Dedifferentiated amniotic fluid mesenchymal stem cell (primary cell): Measurements from ENCODE around the gene ANO6.
A peak's percentile ranks its signal among the peaks of the same experiment; 100 is the strongest.
"Not testable (repeated sequence)": the region's sequence is repeated elsewhere in the genome, so short reads cannot be mapped to it uniquely, and the experiment has no call there.

Experiments used
- DNase-seq: peaks from one replicate; pipeline ENCODE4 v3.0.0-alpha.2; 2016; ENCODE audit errors: extremely low spot score

Gene ANO6

DNA sequence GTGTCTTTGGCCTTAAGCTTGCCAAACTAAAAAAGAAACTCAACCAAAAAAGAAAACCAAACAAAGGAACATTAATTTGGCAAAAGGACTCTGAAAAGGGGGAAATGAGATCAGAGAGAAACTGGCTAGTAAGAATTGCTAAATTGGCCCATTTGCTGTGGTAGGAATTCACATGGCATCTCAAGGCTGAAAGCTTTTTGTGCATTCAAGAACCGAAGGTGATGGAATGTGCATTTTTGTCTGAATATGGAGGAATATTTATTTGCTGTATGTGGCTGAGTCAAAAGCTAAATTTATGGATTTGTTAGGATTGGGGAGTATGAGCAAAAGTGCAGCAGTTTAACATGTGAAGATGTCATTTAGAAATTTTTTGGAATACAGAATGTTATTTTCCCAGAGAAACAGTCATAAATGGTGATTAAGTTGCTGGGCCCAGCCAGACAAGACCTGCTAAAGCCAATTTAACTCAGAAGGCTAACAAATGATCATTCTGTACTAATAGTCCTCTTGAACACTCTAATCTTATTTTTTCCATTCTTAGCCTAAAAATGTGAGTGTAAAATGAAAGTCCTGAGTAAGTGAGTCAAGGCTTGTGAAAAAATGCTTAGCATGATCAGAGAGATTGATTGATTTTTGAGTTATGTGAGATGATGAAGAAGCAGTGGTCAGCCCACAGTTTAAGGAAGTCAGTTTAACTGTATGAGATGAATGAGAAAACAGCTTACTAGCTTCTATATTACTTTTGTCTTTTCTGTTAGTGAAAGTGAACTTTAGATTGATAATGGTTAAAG lies 94.1 kb downstream of the ANO6 start:
- peak; percentile 49 for DNase-seq

- DNase-seq = no peak
Observed at GRCh38 chr12:45310627-45310968, 94.7 kb downstream of the ANO6 start.

DNA sequence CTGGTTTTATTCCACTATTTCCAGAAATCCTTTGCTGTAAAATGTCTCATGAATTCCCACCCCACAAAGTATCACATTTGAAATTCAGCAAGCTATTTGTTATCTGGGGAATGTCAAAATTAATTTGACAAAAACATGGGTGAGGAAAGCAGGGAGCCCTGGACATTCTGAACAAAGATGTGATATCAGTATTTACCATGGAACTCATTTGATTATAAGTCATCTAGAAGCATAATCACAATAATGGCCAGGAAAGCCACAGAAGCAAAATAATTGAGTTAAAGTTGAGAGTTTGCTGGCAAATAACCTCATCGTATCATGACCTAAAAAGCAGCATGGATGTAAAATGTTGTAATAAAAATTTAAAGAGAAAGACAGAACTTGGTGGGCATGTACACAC lies 96.1 kb downstream of the ANO6 start:
- DNase-seq = no peak

GRCh38 chr12:45314770-45315169 lies 98.9 kb downstream of the ANO6 start:
- DNase-seq = no peak

DNA sequence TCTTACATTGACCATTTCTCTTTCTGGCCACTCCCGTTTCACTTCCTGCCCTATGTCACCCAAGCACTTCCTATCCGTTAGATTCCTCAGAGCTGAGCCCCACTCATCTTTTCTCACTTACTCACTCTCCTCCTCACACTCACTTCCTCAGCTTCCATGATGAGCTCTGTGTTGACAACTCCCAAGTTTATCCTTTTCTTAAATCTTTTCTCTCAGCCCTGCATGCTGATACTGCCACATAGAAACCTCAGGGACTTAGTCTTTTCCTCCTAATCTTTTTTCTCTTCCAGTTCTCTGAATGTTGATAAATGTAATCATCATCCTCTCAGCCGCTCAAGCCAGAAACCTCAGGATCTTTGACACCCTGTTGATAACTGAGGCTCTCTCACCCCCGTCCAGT lies 99.6 kb downstream of the ANO6 start:
- DNase-seq = no peak

DNA sequence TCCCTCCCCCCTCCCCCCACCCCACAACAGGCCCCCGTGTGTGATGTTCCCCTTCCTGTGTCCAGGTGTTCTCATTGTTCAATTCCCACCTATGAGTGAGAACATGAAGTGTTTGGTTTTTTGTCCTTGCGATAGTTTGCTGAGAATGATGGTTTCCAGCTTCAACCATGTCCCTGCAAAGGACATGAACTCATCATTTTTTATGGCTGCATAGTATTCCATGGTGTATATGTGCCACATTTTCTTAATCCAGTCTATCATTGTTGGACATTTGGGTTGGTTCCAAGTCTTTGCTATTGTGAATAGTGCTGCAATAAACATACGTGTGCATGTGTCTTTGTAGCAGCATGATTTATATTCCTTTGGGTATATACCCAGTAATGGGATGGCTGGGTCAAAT lies 101.4 kb downstream of the ANO6 start:
- not testable (repeated sequence) for DNase-seq

DNA sequence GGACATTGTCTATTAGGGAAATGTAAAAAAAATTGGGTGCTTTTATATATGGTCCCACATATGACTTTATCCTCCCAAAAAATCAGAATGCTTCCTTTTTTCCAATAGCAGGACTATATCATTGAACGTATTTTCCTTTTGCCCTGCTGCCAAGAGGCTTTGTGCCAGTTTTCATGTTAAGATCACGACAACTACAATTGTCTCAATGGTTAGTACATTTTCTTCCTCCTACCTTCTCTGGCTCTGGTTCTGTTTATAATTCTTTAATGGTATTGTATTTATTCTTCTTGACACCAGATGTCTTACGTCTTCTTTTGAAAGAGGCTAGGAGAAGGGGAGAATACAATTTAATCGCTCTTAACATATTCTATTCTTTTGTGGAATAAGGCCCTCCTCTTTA lies 106.9 kb downstream of the ANO6 start:
- no peak for DNase-seq

GRCh38 chr12:45324391-45324790 lies 108.5 kb downstream of the ANO6 start:
- no peak for DNase-seq

- DNase-seq = no peak
Observed at GRCh38 chr12:45326358-45326975, 110.6 kb downstream of the ANO6 start.

GRCh38 chr12:45327823-45328383 lies 112.0 kb downstream of the ANO6 start:
- no peak for DNase-seq

DNA sequence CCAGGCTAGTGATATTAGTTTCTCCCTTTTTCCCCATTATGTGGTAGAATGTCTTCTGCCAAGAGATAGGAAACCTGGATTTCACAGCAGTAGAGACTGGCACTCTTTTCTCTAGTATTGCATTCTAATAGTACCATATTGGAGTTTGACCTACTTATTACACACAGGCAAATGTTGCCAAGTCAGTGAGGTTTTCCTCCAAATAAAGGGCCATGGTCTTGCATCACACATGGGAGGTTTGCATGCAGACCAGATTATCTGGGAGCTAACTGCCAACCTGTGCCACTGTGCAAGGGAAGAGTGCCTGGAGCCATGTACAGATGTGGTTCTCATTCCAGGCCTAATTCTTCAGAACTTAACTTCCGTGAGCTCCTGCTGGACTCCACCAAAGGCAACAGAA lies 113.3 kb downstream of the ANO6 start:
- no peak for DNase-seq

- DNase-seq = no peak
Observed at GRCh38 chr12:45329702-45330101, 113.8 kb downstream of the ANO6 start.

DNA sequence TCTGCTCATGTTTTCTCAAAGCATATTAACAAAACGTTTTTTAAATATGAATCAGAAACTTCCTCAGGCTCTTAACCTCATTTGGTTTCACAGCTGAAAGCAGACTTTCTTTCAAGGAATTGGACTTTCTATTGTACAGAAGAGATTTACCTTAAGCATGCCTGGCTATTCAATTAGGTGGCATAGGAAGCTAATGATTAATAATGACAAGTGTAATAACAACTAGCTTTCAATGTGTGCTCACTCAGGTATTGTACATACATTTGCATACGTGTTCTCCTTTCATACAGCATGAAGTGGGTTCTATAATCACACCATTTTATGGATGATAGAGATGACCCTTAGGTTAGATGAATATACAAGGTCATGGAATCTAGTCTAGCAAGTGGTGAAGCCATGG lies 115.7 kb downstream of the ANO6 start:
- DNase-seq = peak; percentile 21

DNA sequence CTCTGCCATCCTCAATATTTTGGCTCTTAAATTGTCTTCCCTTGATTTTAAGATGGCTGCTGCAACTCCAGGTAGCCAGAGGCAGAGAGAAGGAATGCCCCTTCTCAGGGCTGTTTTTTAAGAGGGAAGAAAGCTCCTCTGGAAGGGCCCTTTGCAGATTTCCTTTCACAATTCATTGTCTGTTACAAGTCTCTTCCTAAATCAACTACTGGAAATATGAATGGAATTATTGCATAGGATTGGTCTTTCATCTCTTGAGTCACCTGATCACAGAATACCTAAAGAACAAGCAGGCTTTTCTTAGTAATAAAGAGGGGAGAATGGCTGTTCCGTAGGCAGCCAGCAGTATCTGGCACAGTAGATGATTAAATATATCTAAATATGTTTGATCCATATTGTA lies 118.5 kb downstream of the ANO6 start:
- no peak for DNase-seq

GRCh38 chr12:45336331-45336730 lies 120.4 kb downstream of the ANO6 start:
- DNase-seq = peak; percentile 70

DNA sequence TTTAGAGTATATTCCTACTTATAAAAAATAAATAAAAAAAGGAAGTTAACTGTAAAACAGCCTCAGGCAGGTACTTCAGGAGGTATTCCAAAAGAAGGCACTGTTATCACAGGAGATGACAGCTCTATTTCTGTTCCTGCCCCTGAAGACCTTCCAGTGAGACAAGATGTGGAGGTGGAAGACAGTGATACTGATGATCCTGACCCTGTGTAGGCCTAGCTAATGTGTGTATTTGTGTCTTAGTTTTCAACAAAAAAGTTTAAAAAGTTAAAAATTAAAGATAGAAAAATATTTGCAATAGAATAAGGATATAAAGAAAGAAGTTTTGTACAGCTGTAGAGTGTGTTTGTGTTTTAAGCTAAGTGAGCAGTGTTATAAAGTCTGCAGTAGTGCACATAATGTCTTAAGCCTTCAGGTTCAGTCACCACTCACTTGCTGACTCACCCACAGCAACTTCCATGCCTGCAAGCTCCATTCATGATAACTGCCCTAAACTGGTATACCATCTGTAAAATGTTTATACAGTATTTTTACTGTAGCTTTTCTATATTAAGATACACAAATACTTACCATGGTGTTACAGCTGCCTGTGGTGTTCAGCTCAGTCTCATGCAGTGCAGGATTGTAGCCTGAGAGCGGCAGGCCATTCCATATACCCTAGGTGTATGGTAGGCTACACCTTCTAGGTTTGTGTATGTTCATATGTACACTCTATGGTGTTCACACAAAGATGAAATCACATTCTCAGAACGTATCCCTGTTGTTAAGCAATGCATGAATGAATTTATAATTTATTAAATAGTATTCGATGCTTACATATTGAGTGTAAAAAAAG lies 121.1 kb downstream of the ANO6 start:
- peak; percentile 73 for DNase-seq

DNA sequence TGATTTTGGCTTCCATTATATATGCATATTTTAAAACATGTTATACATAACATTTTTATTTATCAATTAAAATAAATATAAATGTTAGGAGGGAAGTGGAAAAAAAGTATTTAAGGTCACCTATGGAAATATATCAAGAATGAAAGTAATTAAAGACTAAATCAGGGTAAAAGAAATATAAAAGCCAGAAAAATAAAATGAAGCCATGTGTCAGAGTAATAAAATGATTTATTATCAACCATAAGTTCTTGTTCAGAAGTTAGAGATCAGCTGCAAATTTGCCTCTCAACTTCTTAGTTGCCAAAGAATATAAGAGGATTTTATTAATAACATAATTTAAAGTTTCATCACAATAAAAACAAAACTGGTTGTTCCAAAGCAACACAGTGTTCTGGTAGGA lies 121.9 kb downstream of the ANO6 start:
- no peak for DNase-seq

- no peak for DNase-seq
Observed at GRCh38 chr12:45338272-45338671, 122.4 kb downstream of the ANO6 start.

- no peak for DNase-seq
Observed at GRCh38 chr12:45339035-45339434, 123.1 kb downstream of the ANO6 start.

DNA sequence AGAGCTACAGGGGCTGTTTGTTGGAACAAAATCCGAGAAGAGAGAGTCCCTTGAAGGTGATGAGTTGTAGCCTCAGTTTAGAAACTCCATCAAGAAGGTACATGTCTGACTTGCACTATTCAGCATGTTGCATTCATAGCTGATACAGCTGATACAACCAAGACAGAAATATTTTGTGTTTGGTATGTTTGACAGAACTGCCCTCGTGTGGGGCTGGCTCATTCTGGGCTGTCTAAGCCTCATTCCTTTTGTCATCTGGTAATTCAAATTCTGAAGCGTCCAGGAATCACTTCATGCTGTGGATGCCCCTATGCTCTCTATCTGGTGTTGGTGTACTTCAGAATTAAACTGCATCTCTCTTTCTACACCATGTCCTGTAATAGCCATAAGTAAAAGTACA lies 126.3 kb downstream of the ANO6 start:
- DNase-seq = no peak

DNA sequence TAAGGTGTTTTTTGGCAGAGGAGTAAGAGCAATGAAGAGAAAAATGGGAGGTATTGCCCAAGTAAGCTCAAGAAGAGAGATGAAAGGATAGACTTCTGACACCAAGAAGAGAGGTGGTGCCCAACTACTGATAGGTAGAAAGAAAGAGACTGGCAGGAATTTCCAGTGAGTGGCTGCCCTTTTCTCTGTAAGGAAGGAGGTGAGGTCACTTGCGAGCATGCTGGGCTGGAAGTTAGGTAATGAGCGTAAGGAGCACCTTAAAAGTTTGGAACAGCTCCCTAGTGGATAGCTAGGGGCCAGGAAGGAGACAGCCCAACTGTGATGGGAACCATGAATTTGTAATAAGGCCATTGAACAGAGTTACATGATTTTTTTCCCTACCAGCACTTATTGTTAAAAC lies 127.0 kb downstream of the ANO6 start:
- DNase-seq = no peak

DNA sequence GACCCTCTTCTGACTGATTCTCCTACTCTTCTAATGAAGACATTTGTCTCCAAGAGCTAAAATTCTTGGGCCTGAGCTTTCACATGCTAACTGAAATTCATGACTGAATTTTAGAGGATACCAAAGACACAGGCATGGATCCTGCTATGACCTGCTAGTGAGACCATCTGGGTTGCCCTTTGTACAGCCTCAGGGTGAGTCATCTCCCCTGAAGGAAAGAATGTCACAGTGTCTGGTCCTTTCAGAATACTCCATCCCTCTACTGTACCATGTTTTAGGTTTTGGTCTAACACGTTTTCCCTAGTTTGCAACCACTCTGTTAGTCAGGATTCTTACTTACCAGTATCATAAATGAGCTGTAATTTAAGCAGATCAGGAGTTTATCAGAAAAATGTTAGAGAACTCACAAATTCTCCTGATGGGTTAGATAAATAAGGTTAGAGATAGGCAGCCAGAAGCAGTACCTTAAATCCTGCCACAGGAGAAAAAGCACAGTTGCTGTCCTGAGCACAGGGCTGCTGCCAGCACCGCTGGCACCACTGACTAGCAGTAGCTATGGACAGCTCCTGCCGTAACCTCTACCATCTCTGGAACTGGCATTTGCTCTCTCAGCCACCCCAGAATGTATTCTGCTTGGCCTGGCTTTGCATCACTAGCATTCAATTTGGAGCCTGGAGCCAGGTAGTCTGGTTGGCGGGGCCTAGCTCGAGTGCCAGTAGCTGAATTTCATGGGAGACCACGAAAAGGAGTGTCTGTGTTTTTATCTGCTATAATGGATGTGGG lies 127.6 kb downstream of the ANO6 start:
- DNase-seq = no peak
